GM19397 (cell line): ENCODE results near the gene TRABD2A.

Experiments
- ATAC-seq: cut with Tn5 transposase; IDR thresholded peaks from one replicate; pipeline ENCODE4 v1.9.1; 2021; ENCODE audit warnings: mild to moderate bottlenecking, moderate library complexity; ENCODE audit not compliant: unreplicated experiment

Gene TRABD2A

GRCh38 chr2:84904717-84905174 lies 23.9 kb upstream of the TRABD2A start:
- no peak for ATAC-seq

GRCh38 chr2:84904151-84904550 lies 23.3 kb upstream of the TRABD2A start:
- no peak for ATAC-seq

DNA sequence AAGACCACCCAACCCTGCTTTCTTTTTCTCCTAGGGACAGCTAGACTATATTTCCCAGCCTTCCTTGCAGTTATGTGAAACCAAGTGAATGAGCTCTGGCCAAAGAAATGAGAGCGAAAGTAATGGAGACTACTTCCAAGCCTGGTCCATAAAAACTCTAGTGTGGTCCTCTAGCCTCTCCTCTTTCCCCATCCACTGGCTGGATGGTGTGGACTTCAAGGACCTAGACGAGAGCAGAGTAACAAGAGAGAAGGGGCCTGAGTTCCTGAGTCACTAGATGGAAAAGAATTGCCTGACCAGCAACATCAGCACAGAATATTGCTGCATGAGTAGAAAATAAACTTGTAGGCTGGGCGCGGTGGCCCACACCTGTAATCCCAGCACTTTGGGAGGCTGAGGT lies 21.6 kb upstream of the TRABD2A start:
- ATAC-seq: no peak

- no peak for ATAC-seq
Observed at GRCh38 chr2:84901593-84902120, 20.8 kb upstream of the TRABD2A start.

GRCh38 chr2:84900971-84901370 lies 20.1 kb upstream of the TRABD2A start:
- no peak for ATAC-seq

GRCh38 chr2:84899304-84900204 lies 18.7 kb upstream of the TRABD2A start:
- ATAC-seq: no peak

GRCh38 chr2:84897773-84898172 lies 16.9 kb upstream of the TRABD2A start:
- ATAC-seq: no peak

- no peak for ATAC-seq
Observed at GRCh38 chr2:84896567-84896966, 15.7 kb upstream of the TRABD2A start.

- no peak for ATAC-seq
Observed at GRCh38 chr2:84894758-84895520, 14.1 kb upstream of the TRABD2A start.

GRCh38 chr2:84894131-84894586 lies 13.3 kb upstream of the TRABD2A start:
- ATAC-seq: no peak

- no peak for ATAC-seq
Observed at GRCh38 chr2:84891355-84892010, 10.6 kb upstream of the TRABD2A start.

DNA sequence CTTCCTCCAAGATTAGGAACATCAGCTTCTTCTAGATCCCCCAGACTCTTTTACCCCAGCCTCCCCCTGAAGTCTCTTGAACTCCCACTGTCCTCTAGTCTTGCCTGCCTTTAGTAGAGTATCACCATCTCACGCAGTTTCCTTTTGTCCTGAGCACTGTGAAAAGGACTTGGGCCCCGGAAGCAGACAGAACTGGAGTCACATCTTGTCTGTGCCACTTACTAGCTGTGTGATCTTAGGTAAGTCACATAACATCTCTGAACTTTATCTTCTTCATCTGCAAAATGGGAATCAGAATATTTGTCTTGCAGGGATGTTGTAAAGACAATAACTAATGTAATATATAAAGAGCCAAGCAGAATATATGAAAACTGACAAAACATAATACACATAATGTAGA lies 8.4 kb upstream of the TRABD2A start:
- no peak for ATAC-seq

DNA sequence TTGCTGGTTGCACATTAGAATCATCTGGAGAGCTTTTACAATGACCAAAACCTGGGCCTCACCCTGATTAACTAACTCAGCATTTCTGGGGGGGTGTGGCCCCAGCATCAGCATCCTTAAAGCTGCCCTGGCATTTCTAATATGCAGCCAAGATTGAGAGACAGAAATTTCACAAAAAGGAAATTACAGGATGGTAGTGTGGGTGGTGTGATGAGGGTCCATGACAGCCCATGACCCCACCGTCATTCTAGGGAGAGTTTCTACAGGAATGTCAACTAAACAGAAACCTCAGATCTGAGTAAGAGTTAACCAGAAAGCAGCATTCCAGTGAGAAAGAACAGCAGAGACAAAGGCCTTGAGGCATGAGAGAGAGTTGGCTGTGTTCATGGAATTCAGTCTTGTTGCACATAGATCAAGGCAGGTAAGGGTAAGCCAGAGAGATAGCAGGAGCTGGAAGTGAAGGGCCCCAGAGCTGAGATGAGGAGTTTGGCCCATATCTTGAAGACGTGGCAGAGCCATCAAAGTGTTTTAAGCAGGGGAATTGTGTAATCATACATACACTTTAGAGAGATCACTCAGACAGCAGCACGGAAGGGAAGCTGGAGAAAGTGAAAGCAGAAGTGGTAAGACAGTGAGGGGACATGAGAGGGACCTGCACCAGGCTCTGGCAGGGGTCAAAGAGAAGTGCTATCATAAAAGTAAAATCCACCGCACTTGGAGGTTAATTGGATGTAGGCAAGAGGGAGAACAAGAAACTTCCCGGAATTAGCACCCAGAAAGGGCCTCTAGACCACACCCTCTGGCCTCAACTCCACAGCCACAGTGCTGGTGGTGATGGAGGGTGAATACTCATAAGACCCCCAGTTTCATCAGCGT lies 7.8 kb upstream of the TRABD2A start:
- ATAC-seq: peak; percentile 98

DNA sequence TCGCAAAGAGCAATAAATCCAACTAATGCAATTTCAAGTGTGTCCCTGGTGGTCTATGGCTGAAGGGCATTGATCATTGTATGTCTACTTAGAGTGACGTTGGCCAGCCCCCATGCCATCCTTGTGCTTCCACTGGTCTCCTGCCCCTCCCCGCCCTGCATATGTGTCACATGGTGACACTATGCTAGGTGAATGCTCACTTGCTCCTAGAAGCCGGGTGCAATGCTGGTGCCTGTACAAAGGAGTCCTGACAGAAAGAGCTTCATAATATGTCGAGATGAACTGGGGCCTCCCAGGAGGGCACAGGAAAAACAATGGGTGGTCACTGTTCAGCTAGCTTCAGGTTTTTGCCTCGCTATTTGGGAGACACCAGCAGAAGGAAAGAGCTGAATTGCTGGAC lies 5.9 kb upstream of the TRABD2A start:
- ATAC-seq: no peak

DNA sequence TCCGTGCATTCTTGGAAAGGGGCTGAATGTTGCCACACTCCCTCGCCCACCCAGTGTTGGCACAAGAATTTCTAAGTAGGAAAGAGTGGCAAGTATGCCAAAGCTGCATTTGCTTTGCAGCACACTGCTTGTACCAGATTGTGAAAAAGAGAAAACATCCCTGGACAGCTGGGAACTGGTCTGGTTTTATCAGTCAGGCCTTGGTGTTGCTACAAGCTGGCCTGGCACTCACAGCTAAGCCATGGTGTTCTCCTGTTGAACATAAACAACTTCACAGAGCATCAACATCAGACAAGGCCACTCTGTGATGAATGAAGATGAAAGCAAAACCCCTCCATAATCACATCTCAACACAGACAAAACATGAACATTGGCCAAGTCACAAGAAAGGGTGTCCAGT lies 4.2 kb upstream of the TRABD2A start:
- ATAC-seq: no peak

DNA sequence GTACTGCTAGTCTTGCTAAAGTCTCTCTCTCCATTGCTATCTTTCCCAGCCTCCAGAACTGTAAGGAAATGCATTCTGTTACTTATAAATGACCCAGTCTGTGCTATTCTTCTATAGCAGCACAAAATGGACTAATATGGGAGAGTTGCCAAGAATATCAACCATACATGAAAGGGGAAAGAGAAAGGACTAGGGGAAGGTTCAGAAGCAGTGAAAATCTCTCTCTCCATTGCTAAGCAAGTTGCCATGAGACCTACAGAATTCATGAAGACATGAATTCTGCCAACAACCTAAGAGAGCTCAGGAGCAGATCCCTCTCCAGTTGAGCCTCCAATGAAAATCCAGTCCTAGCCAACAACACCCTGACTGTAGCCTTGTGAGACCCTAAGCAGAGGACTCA lies 3.6 kb upstream of the TRABD2A start:
- no peak for ATAC-seq

GRCh38 chr2:84882775-84883550 lies 2.1 kb upstream of the TRABD2A start:
- no peak for ATAC-seq

- ATAC-seq: no peak
Observed at GRCh38 chr2:84882414-84882738, 1.5 kb upstream of the TRABD2A start.

DNA sequence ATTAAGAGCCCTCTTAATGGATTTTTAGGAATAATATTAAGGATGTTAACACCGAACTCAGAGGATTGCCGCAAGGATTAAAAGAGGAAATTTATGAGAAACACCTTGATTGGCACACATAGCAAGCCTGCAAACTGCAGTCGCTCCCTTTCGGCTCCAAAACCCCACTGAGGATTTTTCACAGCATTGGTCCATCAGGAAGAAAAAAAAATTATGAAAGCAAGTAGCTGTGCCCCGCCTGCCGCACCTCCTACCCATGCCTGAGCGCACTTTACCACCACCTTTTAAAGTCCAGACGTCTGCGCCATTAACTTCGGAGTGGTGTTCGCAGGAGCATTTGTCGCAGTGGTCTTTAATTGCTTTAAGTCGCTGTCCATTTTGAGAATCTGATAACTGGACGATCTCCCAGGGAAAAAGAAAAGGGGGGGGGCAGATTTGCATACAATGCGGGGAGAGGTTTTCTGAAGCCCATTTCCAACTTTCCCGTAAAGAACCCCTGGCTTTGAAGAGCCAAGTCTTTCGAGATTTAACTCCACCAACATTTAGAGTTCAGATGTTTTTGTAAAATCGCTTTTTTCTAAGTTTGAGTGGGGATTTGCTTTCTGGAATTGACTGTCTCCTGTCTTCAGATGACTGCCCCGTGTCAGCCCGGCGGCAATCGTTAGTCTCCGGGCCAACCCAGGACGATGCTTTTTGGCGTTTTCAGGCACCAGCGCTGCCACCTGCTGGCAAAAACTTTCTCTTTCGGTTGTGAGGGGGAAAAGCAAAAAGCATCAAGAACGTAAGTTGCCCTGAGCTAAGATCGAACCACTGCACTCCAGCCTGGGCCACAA lies 913 bp upstream of the TRABD2A start:
- peak; percentile 49 for ATAC-seq
